SU-DHL-6 (cell line): ENCODE data around the gene SRP72.

ENCODE experiments used
- CTCF ChIP-seq: fragments of 200-600 bp; sonication (generic); IDR thresholded peaks from one replicate; pipeline ENCODE4 v1.5.1; 2017; ENCODE audit warnings: antibody characterized with exemption, mild to moderate bottlenecking, low read length, moderate library complexity; ENCODE audit not compliant: insufficient read depth, poor library complexity, severe bottlenecking
- EZH2phosphoT487 ChIP-seq: fragments of 200-600 bp; sonication (generic), shearing (Covaris generic); conservative IDR thresholded peaks from 2 replicates; pipeline ENCODE4 v1.6.1; 2018; ENCODE audit warnings: mild to moderate bottlenecking, antibody characterized with exemption, low read length, moderate library complexity, mixed read lengths

DNA sequence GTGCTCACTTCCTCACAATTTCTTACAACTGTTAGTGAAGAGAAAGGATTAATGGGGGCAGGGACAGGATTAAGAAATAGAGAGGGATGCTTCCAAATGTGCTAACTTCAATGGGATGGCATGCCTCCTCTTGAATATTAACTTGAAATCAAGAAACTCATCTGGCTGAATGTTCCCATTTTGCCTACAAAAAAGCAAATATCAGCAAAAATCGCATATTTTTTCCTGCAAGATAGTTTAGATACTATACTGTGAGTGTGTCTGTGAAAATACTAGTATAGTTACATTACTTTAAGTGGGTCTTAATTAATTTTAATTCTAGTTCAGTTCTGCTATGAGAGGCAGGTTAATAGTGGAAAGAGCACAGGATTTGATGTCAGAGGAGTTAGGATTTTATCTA lies 26.4 kb upstream of the SRP72 start:
- TF ChIP-seq CTCF (no peak), EZH2phosphoT487 (no peak)
